Testis (tissue), 3 donors: ENCODE data around the gene SUPT3H. TPM values are rescaled to one million over a fixed set of nuclear protein-coding genes. Genes with fewer than 3 reads are reported as not detected.

Source experiments
- DNase-seq: peaks from one replicate; pipeline ENCODE4 v3.0.0-alpha.2; 2019
- H3K27ac ChIP-seq, 2 donors: fragments of 200-600 bp; sonication (generic); one replicate each; pipeline ENCODE4 v1.5.1; 2019
- H3K27me3 ChIP-seq: fragments of 200-600 bp; sonication (generic); one replicate; pipeline ENCODE4 v1.5.1; 2019
- H3K36me3 ChIP-seq: fragments of 200-600 bp; sonication (generic); one replicate; pipeline ENCODE4 v1.5.1; 2017; ENCODE audit warnings: low read depth; ENCODE audit errors: missing control alignments
- H3K4me1 ChIP-seq: fragments of 200-600 bp; sonication (generic); one replicate; pipeline ENCODE4 v1.5.1; 2019
- H3K4me3 ChIP-seq, 2 donors: fragments of 200-600 bp; sonication (generic); one replicate each; pipeline ENCODE4 v1.5.1; 2017 to 2019
- H3K9me3 ChIP-seq: fragments of 200-600 bp; sonication (generic); one replicate; pipeline ENCODE4 v1.5.1; 2017
- POLR2A ChIP-seq: fragments of 450-650 bp; IDR thresholded peaks from one replicate; pipeline ENCODE4 v1.6.1; 2017; ENCODE audit warnings: antibody characterized with exemption, mild to moderate bottlenecking, moderate library complexity
- WGBS, 2 donors: methylation state at CpG; one replicate each; pipeline ENCODE4 v1.1.5; 2018; 5-methylcytosine and 5-hydroxymethylcytosine counted together
- intact Hi-C: fragments of 100-400 bp; cut with DNase I; formaldehyde crosslinking; loops from one replicate; pipeline ENCODE4 v1.15.1; 2023; ENCODE audit warnings: low total_unique reads
- polyA plus RNA-seq: library from polyadenylated mRNA; stranded (reverse); fragments of 350-450 nt; fragmentation: Illumina TruSeq; extraction: RNeasy Lipid Tissue Mini Kit (QIAGEN cat#74804); gene quantifications from one replicate; pipeline ENCODE4 v1.2.3, GENCODE V29; 2014; ENCODE audit warnings: low read depth, low replicate concordance; ENCODE audit not compliant: insufficient read depth
- total RNA-seq, 2 donors: library from RNA; depleted of rRNA; stranded (reverse); fragments of >200 nt; gene quantifications; one replicate each; pipeline ENCODE4 v1.2.3, GENCODE V29; 2016
- TF ChIP-seq, protein P1 (sequence below), 3 experiments: fragments of 450-650 bp in 2 of 3; fragments of 200-600 bp in 1 of 3; sonication (generic) in 1 of 3; IDR thresholded peaks; one replicate each; pipeline ENCODE4 v1.5.1; 2016 to 2019; ENCODE audit warnings: antibody characterized with exemption in 3 of 3, mild to moderate bottlenecking in 2 of 3, moderate library complexity in 1 of 3

SUPT3H gene
- total and polyA plus RNA-seq, 3 donors from 2014 or later: 29.4 to 35.9 (median 30.8) TPM

DNA sequence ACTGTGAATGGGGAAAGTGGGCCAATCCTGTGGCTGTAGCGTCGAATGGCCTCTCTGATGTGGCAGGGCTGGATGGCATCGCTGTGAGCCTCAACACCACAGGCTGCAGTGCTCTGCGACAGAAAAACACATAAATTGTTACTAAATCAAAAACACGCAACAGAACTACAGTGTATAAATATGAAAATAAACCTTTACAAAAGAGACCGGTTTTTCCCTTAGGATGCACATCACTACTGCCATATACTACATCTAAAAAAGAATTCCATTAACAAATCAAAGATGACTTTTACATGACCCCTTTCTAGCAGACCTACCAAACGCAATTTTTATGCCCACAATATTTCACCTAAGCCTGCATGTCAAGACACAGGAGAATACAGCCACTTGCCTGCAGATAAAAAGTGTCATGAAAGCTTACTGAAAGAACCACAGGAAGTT lies 445.1 kb downstream of the SUPT3H start:
- intact Hi-C loops: no loop called here
- H3K36me3 ChIP-seq: no peaks in the 10 kb centered on the region
- H3K27ac ChIP-seq: no peak overlapping the region
- no peak for TF ChIP-seq POLR2A
- TF ChIP-seq, protein P1, sequence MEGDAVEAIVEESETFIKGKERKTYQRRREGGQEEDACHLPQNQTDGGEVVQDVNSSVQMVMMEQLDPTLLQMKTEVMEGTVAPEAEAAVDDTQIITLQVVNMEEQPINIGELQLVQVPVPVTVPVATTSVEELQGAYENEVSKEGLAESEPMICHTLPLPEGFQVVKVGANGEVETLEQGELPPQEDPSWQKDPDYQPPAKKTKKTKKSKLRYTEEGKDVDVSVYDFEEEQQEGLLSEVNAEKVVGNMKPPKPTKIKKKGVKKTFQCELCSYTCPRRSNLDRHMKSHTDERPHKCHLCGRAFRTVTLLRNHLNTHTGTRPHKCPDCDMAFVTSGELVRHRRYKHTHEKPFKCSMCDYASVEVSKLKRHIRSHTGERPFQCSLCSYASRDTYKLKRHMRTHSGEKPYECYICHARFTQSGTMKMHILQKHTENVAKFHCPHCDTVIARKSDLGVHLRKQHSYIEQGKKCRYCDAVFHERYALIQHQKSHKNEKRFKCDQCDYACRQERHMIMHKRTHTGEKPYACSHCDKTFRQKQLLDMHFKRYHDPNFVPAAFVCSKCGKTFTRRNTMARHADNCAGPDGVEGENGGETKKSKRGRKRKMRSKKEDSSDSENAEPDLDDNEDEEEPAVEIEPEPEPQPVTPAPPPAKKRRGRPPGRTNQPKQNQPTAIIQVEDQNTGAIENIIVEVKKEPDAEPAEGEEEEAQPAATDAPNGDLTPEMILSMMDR (IDR thresholded peaks at IDR 0.05): no peak
- no peaks in the 10 kb centered on the region for H3K27me3 ChIP-seq
- H3K4me3 ChIP-seq: no peak overlapping the region
- H3K9me3 ChIP-seq: no peaks in the 10 kb centered on the region
- no peaks in the 10 kb centered on the region for H3K4me1 ChIP-seq
- no peak for DNase-seq
- WGBS, 2 donors: 92 to 93% methylated on average over 7 of the region's 7 CpGs

DNA sequence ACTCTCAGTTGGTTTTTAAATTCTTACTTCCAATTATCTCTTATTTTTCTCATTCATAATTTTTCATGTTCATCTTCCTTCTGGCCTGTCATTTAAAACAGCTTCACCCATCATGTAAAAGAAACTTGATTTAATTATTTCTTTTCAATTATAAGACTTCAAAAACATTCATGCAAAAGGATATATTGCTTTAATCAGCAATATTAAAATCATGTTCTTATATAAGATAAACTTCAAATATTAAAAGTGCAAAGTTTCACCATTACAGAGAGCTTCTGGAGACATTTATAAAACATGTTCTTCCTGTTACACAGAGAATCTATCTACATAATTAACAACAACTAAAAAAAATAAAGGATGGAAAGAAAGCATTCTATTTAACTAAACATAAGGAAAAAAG lies 446.3 kb downstream of the SUPT3H start:
- DNase-seq: no peak
- intact Hi-C loops: no loop called here
- Histone ChIP-seq H3K9me3 (no peaks in the 10 kb centered on the region), H3K4me3 (no peak overlapping the region), H3K27ac (no peak overlapping the region), H3K27me3 (no peaks in the 10 kb centered on the region), H3K4me1 (no peaks in the 10 kb centered on the region), H3K36me3 (no peaks in the 10 kb centered on the region)
- TF ChIP-seq, protein P1 (IDR thresholded peaks at IDR 0.05): no peak
- TF ChIP-seq POLR2A: no peak

DNA sequence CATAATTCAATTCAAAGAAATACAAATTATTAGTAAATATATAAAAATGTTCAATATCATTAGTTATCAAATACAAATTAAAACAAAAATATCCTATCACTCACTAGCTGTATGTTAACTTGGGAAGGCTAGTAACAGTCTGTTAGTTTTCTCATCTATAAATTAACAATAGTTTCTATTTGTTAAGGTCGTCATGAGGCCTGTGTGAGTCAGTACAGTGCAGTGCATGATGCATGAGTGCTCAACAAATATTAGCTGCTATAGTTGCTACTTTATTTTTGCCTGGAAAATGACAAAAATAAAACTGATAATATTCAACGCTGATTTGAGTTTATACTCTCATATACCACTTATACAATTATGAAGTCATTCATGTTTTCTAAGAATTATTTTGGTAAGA lies 451.2 kb downstream of the SUPT3H start:
- Histone ChIP-seq H3K4me3 (no peak overlapping the region), H3K27ac (no peak overlapping the region), H3K9me3 (no peaks in the 10 kb centered on the region), H3K36me3 (no peaks in the 10 kb centered on the region), H3K27me3 (no peaks in the 10 kb centered on the region), H3K4me1 (no peaks in the 10 kb centered on the region)
- intact Hi-C loops: no loop called here
- no peak for DNase-seq
- WGBS, 2 donors: 75 to 86% methylated on average over 2 of the region's 2 CpGs
- TF ChIP-seq POLR2A: no peak
- TF ChIP-seq, protein P1 (IDR thresholded peaks at IDR 0.05): no peak

DNA sequence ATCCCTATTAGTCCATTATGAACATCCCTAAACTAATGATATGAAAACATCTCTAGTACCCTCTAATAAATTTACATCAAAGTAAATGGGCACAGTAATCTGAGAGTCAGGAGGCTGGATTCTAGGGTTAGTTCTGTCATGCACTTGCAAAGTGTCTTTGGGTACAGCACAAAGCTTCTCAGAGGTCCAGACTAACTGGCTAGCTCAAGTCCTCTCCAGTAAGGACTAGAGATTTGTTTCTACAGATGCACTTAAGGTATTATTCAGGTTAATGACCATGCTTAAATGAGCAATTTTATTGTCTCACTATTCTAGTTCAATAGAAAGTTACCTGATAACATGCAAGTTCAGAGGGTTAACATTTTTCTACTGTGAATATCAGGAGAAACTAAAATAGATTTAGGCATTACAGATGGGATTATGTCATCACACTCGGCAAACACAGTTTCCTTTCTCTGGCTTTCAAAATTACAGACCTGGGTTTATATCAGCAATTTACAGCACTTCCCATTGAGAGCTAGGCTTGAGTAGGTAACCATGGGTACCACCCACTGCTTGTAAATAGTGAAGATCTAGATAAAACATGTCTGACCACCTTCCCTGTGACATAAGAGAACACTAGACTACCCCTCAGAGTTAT lies 452.5 kb downstream of the SUPT3H start:
- H3K36me3 ChIP-seq: no peaks in the 10 kb centered on the region
- H3K27me3 ChIP-seq: no peaks in the 10 kb centered on the region
- H3K4me3 ChIP-seq: no peak overlapping the region
- no peaks in the 10 kb centered on the region for H3K9me3 ChIP-seq
- WGBS, 2 donors: 56% methylated on average over 1 of the region's 1 CpG
- intact Hi-C loops: no loop called here
- TF ChIP-seq POLR2A: no peak
- TF ChIP-seq, protein P1 (IDR thresholded peaks at IDR 0.05): no peak
- H3K27ac ChIP-seq: no peak overlapping the region
- no peak for DNase-seq
- no peaks in the 10 kb centered on the region for H3K4me1 ChIP-seq

DNA sequence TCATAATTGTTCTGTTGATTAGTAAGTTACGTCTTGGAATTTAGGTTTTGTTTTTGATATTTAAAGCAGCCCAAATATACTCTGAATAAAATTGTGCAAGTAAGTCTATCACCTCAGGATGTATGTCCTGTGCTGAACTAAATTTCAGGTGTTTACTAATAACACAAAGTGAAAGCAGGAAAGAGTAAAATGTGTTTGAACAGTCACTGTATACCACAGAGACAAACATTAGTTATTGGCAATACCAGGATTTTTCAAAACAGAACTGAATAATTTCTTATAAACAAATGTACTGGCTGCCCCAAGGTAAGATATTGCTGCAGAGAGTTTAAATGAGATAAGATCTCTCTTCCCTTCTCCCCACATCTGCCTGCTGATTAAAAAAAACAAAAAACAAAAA lies 454.3 kb downstream of the SUPT3H start:
- TF ChIP-seq POLR2A: no peak
- TF ChIP-seq, protein P1 (IDR thresholded peaks at IDR 0.05): no peak
- intact Hi-C loops: no loop called here
- no peaks in the 10 kb centered on the region for H3K27me3 ChIP-seq
- H3K4me1 ChIP-seq: no peaks in the 10 kb centered on the region
- H3K27ac ChIP-seq: no peak overlapping the region
- 88 to 93% methylated on average over 1 of the region's 1 CpG for WGBS, 2 donors
- no peaks in the 10 kb centered on the region for H3K9me3 ChIP-seq
- no peak for DNase-seq
- H3K4me3 ChIP-seq: no peak overlapping the region
- no peaks in the 10 kb centered on the region for H3K36me3 ChIP-seq
